Mucosa of gallbladder (tissue), 1 donor: Measurements from ENCODE around the gene EXT2. TPM values are rescaled to one million over a fixed set of nuclear protein-coding genes. Genes with fewer than 3 reads are reported as not detected.

ENCODE experiments used
- DNase-seq: peaks from one replicate; pipeline ENCODE4 v3.0.0-alpha.2; 2020; ENCODE audit warnings: low spot score
- total RNA-seq: library from RNA; stranded (reverse); gene quantifications from one replicate; pipeline ENCODE4 v1.2.1, GENCODE V29; 2021
- donor health status: DM: no; HTN: no; CAD: no.

EXT2 gene
- total RNA-seq, 1 donor from 2014 or later = 61.3 TPM

DNA sequence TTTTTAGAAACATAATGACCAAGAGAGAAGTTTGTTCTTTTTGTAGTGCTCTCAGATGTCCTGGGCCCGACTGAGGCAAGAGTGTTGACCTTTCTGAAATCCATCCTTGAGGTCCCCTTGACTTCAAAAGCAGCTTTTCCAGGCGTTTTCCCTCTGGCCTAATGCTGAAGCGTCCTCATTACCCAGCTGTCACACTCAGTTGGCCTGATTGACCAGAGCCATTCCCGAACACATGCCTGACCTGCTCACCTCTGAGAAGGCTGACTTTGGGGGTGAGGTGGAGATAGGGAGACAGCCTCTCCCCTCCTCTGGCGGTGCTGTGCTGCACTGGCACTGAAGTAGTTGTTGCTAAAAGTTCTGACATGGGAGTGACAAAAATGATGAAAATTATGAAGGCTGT, 147.6 kb downstream of the EXT2 start:
- no peak for DNase-seq

DNA sequence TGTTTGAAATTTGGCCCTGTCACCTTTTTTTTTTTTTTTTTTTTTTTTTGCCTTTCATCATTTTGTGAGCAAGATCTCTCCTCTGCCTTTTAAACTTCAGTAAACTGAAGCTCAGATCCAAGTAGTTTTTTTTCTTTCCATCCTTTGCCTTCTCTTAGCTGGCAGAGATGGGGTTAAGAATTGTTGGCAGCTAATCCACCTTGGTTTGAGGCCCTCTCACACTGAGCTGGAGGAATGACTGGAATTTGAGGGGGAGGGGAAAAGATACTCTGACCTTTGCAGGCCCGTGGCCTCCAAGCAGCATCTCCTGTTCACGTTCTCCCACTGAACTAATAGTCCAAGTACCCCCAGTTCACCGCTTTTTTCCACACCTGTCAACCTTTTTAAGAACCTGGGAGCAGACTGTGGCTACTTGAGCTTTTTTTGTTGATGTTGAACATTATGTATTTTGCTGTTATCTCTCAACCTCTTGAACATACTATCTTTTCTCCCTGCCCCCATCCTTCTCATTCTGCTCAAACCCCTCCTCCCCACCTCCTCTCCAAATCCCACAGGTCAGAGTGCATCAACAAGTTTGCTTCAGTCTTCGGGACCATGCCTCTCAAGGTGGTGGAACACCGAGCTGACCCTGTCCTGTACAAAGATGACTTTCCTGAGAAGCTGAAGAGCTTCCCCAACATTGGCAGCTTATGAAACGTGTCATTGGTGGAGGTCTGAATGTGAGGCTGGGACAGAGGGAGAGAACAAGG, 148.3 kb downstream of the EXT2 start:
- DNase-seq = no peak

DNA sequence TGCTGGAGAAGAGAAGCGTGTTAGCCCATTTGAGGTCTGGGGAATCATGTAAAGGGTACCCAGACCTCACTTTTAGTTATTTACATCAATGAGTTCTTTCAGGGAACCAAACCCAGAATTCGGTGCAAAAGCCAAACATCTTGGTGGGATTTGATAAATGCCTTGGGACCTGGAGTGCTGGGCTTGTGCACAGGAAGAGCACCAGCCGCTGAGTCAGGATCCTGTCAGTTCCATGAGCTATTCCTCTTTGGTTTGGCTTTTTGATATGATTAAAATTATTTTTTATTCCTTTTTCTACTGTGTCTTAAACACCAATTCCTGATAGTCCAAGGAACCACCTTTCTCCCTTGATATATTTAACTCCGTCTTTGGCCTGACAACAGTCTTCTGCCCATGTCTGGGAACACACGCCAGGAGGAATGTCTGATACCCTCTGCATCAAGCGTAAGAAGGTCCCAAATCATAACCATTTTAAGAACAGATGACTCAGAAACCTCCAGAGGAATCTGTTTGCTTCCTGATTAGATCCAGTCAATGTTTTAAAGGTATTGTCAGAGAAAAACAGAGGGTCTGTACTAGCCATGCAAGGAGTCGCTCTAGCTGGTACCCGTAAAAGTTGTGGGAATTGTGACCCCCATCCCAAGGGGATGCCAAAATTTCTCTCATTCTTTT, 149.3 kb downstream of the EXT2 start:
- no peak for DNase-seq

DNA sequence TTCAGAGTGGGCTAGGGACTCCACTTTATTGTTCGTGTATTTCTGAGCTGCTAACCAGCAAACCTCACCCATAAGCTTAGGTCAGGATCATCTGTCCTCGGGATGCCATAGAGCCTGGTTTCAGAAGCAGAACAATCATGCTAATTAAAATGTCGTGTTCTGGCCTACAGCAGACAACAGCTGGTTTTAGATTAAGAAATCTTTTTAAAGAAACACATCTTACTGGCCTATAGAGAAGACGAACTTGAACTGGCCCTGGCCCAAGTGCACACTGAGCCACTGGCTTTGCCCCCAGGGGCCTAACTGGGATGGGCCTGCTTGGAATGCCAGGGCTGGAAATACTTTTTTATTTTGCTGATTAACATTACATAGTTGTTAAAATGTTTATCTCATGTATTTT, 151.2 kb downstream of the EXT2 start:
- DNase-seq = no peak

DNA sequence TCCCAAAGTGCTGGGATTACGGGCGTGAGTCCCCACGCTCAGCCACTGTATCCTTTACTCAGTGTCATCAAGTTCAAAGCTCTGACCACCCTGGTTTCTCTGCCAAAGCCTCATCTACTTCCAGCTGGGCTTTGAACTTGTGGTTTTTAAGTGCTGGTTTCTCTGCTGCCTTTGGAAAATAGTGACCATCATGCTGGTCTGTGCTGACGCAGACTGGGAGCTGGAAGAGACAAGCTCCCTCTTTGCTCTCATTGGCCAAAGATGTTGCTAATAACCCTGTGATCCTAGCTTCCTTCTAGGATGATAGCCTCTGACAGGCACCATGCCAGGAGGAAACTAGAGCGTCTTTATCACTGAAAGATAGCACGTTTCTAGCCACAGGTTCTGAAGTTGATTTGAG, 152.0 kb downstream of the EXT2 start:
- DNase-seq = no peak

DNA sequence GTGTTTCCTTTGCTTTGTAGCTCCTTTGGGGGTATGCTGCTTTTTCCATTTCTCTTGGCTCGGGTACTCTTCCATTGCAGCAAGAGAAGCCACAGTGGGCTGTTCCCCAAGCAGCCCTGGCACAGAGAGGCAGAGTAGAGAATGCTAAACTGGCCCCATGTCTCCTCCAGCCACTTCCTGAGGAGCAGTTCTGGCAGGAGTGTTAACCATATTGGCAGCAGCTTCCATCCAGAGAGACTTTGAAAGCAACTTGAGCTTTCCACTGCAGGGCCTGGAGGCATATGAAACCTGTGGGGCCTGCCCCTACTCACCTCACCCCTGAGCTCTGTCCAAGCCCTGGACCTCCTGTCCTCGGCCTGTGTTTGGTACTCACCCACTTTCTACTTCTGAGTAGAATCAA, 152.6 kb downstream of the EXT2 start:
- DNase-seq = no peak

DNA sequence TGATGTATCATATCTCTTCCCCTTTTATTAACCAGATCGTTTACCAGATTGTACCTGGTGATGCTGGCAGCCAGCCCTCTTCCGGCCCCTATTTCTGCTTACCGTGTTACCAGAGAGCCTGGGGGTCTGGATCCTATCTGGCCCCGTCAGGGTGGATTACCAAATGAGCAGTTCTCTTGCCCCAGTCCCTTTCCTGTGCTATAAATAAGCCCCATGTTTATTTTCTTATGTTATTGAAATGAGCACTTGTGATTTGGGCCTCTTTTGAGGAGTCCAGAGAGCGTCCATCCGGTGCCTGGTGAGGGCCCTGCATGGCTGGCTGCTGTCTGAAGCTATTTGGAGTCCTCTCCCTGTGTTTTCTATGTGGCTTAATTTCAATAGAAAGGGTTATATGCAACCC, 154.9 kb downstream of the EXT2 start:
- no peak for DNase-seq

DNA sequence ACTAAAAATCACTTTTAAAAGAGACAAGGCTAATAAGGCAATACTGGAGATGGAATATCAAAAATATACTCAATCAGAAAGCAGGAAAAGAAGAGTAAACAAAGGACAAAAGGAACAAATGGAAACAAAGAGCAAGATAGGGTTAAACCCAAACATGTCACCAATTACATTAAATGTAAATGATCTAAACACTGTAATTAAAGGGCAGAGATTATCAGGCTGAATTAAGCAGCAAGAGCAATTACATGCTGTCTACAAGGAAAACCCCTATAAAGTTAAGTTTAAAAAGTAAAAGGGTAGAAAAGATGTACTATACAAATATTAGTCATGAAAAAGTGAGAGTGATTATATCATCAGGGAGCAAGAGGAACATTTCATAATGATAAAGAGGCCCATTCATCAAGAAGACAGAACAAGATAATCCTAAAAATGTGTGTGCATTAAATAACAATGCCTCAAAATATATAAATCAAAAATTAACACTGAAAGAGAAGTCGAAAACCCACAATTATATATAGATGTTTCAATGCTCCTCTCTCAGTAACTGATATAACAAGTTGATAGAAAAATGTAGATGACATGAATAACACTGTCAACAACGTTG, 157.6 kb downstream of the EXT2 start:
- no peak for DNase-seq

DNA sequence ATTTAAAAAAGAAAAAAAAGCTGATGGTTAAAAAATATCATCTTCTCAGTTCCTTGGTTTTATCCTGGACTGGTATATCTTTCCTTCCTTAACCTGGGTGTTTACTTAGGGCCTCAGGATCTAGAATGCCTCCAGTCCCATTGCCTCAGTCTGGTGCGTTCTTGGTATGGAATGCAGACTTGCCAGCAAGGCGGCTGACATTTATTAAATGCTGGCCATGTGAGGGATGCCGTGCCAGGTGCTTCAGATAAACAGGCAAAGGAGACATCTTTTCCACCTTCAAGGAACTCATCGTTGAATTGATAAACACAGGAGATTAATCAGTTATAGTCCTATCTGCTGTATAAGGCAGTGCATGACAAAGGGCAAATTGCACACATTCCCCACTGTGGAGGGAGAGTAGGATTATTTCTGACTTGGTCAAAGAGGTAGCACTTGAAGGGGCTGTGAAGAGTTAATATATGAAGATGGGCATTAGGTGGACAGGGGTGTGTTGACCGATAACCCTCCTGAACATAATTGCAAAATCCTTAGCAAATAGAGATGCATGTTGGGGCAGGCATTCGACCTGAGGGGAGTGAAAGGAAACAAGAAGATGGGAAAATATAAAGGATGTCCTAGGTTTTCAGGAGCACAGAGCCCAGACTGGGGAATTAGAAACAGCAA, 160.1 kb downstream of the EXT2 start:
- DNase-seq = no peak

DNA sequence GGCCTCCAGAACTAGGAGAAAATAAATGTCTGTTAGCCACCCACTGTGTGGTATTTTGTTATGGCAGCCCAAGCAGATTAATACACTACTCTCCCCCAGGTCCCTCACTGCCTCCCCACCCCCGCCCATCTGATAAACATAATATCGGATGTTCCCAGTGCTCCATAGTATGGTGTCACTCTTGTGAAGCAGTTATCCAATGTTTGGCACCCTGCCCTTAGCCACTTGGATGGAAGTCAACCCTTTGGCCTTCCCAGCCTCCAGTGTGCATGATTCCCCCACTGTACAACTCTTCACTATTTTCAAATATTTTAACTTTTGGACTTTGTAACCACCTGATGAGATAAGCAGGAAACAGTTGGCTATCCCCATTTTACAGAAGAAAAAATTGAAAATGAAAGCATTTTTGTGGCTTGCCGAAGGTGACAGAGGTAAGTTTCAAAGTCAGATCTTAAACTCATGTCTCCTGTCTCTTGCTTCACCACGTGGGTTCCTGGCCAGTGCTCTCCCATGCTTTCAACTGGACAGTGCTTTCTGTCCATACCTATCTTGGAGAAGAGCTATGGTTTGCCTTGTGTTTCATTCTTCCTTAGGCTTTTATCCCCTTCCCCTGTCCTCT, 161.3 kb downstream of the EXT2 start:
- no peak for DNase-seq

DNA sequence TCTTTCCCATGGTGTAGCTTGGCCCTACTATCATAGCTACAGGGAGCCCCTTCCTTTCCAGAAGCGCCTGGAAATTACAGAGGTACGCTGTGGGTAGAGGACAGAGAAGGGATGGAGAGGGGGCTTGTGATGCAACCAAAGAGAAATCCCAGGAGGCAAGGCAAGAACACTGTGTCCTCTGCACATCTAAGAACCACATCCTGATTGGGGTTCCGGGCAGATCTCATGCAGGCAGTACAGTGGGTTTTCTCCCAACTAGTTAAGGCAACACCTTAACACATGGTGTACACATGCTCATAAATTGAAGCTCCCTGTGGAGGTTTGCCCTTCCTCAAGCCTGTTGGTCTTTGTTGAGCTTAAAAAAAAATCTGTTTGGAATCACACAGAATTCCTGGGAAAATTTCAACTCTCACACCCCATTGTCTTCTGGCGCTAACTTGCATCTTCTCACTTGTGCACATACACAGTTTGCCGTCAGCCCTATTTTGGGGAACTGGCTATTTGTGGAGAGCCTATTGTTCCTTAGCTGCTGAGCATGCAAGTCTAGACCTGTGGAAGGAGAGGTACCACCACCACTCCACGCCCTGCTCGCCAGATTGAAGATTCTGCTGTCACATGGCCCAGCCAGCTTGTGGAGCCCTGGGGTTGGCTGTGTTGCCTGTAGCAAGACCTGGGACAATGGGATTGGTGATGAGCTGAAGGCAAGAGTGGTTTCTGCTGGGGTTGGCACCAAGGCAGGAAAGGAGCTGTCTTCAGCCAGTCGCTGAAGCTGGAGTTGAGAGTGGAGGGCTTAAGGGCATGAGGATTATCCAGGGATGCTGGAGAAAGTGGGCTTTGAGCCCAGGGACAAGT, 162.1 kb downstream of the EXT2 start:
- DNase-seq = no peak

DNA sequence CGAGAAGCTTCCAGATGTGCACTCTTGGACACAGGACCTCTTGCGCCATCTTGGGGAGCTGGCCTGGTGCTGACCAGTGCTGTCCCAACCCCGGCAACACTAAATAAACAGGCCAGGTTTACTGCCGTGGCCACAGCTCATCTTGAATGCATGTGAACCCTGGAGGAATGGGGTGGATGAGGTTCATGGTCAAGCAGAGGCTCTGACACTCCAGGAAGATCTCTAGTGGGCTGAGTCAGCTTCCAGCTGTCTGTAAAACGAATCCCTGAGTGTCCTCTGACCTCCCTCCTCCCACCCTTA, 162.7 kb downstream of the EXT2 start:
- DNase-seq = no peak

DNA sequence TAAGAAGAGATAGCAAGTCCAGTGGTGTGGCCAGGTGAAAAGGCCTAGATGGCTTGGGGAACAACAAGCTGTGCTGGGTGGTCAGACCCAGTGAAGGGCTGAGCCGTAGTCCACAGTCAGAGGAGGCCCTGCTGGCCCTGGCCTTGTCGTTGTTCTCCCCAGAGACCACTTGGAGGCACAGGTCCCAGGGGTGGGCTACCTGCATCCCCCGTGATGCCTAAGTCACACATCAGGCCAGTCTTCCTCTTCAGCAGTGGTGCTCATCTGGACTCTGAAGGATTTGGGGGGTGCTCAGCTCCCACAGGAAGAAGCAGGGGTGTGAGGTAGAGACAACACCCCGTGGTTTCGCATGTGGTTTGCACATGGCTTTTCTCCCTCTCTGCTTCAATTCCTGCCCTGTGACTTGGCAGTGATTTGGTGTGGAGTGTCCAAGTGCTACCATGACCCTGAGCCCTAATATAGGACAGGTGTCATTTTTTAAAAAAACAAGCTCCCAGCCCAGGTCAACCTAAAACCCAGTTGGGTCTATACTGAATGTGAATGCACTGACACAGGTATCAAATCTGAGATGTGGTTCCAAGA, 163.5 kb downstream of the EXT2 start:
- no peak for DNase-seq

DNA sequence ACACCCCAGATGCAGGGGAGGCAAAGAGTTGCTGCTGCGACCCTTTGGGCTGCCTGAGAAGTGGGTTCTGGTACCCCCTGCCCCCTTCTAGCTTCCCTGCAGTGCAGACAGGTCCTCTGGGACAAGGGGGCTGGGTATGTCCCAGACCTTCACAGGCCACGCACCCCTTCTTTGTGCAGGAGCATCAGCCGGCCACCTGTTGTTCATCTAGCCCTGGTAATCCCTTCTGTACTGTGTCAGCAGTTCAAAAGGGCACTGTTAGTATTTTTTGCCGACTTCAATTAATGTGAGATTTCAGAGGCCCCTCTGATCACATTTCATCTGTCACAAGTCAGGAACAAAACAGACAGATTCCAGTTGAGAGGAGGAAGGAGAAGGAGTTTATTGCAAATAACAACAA, 164.6 kb downstream of the EXT2 start:
- DNase-seq = no peak

DNA sequence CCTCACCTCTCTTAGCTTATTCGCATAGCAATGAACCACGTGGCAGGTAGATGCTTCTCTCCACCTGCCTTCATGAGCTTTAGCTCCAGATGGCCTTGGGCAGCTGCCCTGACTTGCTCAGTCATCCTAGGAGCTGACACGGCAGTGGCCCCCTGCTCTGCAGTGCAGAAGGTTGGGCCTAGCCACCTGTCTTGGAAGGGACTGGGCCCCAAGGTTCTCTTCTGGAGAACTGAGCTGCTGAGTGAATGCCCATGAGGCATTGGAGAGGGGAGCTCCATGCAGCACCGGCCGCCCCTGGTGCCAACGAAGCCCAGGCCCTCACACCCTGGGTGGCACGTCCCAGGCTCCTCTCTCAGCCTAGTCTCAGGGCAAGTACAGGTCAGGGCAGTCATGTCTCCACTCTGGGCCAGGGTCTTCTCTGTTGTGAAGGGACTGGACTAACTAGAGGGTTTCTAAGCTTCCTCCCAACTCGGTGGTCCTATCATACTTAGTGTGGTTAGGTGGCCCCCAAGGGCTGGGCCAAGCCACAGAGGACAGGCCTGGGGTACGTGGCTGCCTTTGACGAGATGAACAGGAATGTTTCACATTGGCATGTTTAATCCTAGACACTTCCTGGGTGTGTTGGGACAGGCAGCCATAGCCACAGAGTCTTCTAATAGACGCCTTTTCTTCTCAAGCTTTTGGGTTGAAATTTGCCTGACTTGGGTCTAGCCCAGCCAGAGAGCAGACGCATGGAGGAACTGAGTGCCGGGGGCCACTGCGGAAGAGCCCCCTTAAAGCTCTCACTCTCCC, 166.5 kb downstream of the EXT2 start:
- DNase-seq = no peak

DNA sequence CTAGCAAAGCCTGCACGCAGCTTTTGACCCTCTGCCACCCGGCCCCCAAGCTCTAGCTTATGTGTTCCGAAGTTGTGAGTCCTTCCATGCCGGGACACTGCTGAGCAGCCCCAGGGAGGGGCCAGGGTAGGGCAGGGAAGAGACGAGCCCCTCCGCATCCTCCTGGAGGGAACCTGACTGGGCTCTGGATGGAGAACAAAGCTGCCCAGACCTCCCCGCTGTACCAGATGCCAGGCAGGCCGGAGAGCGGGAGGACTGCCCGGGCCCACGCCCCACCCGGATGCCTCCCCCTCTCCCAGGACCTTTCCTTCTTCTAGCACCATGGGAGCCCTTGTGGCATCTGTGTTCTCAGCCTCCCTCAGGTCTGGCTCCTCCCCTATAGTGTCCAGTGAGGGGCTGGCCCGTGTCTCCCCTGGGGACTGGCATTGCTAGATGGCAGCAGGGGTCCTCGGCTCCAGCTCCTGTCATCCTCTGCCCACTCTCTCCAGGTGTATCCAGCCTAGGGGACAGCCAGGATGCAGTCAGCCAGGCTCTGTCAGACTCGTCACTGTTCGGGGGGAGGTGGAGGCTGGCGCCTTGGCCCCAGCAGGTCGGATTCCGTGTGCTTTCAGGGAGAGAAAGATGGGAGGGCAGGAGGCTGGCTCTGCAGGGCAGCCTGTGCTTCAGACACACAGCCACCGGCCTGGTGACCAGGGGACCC, 168.4 kb downstream of the EXT2 start:
- DNase-seq = no peak

DNA sequence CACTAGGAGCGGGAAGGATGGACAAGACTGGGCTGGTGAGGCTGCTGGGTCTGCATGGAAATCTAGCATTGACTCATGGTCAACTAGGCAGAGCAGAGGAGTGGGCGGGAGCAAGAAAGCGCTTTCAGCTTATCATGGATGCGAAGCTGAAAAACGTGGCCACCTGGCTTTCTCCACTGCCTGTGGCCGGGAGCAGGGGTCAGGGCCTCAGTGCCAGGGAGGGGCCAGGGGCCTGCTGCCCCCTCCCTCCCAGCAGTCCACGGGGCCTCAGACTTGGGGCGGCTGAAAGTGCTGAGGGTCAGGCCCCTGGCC, 168.9 kb downstream of the EXT2 start:
- DNase-seq = no peak

DNA sequence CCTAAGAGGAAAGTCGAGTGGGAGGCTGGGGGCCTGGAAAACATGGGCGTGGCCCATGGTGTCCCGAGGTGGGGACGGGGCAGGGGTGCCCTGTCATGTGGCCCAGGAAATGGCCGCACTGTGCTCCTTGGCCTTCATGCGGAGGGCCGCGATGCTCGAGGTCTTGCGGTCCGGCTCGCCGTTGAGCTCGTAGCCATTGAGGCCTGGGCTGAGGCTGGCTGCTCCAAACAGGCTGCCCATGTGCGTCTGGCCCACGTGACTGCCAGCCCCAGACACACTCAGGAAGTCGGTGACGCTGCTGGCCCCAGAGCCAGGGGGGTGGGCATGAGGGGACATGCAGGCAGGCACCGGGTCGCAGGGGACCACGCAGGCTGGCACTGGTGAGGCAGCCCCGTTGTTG, 169.3 kb downstream of the EXT2 start:
- DNase-seq = no peak

DNA sequence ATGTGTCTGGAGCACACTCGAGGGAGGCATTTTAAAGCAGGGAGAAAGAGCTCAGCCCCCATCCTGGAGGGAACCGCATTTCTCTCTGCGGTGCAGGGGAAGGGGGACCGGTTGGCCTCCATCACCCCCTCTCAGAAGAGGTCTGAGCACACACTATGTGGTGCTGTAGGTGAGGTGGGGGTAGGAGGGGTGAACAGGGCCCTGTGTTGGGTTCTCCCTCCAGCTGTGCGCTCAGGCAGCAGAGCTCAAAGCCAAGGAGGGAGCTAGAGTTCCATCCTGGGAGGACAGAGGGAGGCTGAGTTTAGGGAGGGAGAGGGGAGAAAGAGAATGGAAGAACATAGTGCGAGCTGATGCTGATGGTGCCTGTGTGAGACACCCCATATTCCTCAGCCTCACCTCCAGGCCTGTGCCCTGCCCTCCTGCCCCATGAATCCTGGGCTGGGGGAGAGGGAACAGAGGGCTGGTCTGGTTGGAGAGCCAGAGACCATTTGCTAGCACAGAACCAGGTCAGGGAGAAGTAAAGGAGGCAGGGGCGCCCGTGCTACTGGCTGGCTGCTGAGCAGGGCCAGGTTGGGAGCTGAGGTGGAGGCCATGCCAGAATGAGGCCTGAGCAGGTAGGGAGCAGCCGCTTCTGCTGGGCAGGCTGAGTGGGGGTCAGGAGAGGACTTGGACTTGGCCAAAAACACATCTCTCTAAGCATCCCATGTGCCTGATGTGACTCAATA, 170.7 kb downstream of the EXT2 start:
- DNase-seq = no peak
